Measurements from ENCODE around the gene ST3GAL5.
A peak's percentile ranks its signal among the peaks of the same experiment; 100 is the strongest.

ST3GAL5 gene

DNA sequence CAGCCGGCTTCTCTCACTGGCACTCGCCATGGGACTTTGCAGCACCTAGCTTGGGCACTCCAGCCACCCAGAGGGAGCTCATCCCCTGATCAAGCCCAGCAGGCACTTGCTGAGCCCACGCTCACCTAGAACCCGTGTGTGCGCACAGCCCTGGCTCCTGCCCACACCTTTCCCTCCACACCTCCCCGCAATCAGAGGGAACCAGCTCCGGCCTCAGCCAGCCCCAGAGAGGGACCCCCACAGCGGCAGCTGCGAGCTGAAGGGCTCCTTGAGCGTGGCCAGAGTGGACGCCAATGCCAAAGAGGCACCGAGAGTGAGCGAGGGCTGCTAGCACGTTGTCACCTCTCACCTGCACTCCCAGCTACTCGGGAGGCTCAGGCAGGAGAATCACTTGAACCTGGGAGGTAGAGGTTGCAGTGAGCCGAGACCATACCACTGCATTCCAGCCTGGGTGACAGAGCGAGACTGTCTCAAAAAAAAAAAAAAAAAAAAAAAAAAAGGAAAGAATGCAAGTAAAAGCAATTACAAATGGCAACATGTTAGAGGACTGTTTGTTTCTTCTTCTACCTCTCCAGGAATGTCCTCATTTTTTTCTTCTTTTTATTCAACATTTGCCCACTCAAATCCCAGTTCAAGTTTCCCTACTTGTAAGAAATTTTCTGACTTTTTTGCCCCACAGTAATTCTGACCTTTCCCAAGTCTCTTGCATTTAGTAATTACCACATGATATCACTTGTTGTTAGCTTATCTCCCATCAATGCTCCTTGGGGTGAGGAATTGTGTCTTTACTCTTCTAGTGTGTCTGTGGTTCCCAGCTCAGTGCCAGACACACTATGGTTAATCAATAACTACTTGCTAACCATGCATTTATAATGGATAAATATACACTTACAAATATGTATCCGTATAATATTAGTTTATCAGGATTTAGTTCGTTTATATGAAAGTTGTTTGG lies 40.6 kb upstream of the ST3GAL5 start:
- WGBS, result 92% methylated on average over 18 of the region's 19 CpGs
- Histone ChIP-seq H3K4me1 (ENCODE audit: insufficient read depth, low read length) (no peaks in the 10 kb centered on the region; the same call in 1 of the 2 replicates), H3K4me3 (ENCODE audit: low read length) (no peak overlapping the region), H3K27ac (ENCODE audit: low read depth, low read length) (no peak overlapping the region), H3K36me3 (ENCODE audit: insufficient read depth, low read length) (no peaks in the 10 kb centered on the region), H3K27me3 (ENCODE audit: insufficient read depth, low read length) (no peaks in the 10 kb centered on the region), H3K9me3 (ENCODE audit: insufficient read depth, low read depth, low read length) (no peaks in the 10 kb centered on the region), H3K9ac (ENCODE audit: low read depth, low read length) (no peak overlapping the region)

DNA sequence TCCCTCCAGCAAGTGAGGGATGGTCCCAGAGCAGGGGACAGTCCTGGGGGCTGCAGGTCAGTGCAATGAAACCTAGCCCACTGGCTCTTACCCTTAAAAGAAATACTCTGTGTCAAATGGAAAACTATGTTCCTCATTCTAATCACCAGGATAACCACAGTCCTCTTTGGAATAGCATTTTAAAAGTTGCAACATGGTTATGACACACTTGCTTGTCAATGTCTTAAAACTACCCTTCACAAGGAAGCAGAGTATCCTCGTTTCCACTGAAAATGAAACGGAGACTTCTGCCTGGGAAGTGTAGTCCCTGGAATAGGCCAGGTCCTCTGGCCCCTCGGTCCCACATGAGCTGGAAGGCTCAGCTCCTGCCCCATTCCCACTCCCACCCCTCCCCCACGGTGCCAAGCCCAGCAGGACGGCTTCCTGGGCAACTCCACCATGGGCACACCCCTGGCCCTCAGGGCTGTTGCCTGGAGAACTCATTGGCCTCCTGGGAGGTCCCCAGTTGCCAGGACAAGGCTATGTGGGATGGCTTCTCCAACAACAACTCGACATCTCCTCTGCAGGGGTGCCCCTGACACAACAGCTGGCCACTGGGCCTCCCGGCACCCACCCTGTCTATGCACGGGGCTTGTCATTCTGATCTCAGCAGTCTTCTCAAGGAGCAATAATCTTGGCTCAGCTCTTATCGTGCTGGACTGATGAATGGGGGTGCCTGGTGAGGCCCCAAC lies 38.3 kb upstream of the ST3GAL5 start:
- no peaks in the 10 kb centered on the region for H3K36me3 ChIP-seq (ENCODE audit: insufficient read depth, low read length)
- H3K9ac ChIP-seq (ENCODE audit: low read depth, low read length), result no peak overlapping the region
- no peak overlapping the region for H3K27ac ChIP-seq (ENCODE audit: low read depth, low read length)
- no peaks in the 10 kb centered on the region for H3K9me3 ChIP-seq (ENCODE audit: insufficient read depth, low read depth, low read length)
- WGBS, result 79% methylated on average over 9 of the region's 9 CpGs
- H3K27me3 ChIP-seq (ENCODE audit: insufficient read depth, low read length), result no peaks in the 10 kb centered on the region
- no peak overlapping the region for H3K4me3 ChIP-seq (ENCODE audit: low read length)
- peaks cover 3% of the 10 kb centered on the region; the same call in 1 of the 2 replicates for H3K4me1 ChIP-seq (ENCODE audit: insufficient read depth, low read length)

DNA sequence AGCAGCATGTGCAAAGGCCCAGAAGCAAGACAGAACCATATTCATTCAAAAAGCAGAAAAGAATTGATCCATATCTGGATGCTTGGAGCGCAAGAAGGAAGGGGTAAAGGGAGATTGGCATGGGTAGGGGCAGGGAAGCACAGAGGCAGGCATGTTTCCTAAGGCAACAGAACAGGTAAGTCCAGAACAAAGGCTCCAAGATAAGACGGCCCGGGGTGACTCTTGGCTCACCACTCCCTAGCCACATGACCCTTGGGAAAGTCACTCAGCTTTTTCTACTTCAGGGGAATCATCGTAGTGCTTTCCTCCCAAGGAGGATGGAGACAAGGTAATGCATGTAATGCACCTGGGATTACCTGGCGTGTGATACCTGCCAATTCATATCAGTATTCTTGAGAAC lies 37.7 kb upstream of the ST3GAL5 start:
- Histone ChIP-seq H3K36me3 (ENCODE audit: insufficient read depth, low read length) (no peaks in the 10 kb centered on the region), H3K4me3 (ENCODE audit: low read length) (no peak overlapping the region), H3K27ac (ENCODE audit: low read depth, low read length) (no peak overlapping the region), H3K27me3 (ENCODE audit: insufficient read depth, low read length) (no peaks in the 10 kb centered on the region), H3K9me3 (ENCODE audit: insufficient read depth, low read depth, low read length) (no peaks in the 10 kb centered on the region), H3K9ac (ENCODE audit: low read depth, low read length) (no peak overlapping the region), H3K4me1 (ENCODE audit: insufficient read depth, low read length) (peaks cover 8% of the 10 kb centered on the region)
- 82% methylated on average over 5 of the region's 5 CpGs for WGBS

DNA sequence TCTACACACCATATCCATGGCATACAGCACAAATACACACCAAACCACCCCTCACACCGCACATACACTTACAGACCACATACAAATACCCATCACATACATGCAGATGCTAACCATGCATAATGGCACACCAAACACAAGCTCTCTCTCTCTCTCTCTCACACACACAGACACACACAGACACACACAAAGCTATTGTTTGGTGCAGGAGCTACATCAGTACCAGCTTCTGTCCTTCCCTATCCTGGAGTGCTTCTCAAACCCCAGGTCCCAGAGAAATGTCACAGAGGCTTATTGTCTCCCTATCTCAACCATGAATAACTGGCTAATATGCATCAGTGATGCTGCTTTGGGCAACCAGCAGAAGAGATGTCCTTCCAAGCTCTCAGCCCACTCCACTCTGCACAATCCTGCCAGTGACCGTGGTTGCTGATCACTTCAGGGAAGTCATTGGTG lies 36.5 kb upstream of the ST3GAL5 start:
- 90% methylated on average over 2 of the region's 2 CpGs for WGBS
- H3K9ac ChIP-seq (ENCODE audit: low read depth, low read length), result no peak overlapping the region
- no peaks in the 10 kb centered on the region for H3K36me3 ChIP-seq (ENCODE audit: insufficient read depth, low read length)
- no peaks in the 10 kb centered on the region for H3K27me3 ChIP-seq (ENCODE audit: insufficient read depth, low read length)
- H3K9me3 ChIP-seq (ENCODE audit: insufficient read depth, low read depth, low read length), result no peaks in the 10 kb centered on the region
- no peak overlapping the region for H3K27ac ChIP-seq (ENCODE audit: low read depth, low read length)
- peaks cover 16% of the 10 kb centered on the region for H3K4me1 ChIP-seq (ENCODE audit: insufficient read depth, low read length)
- no peak overlapping the region for H3K4me3 ChIP-seq (ENCODE audit: low read length)

DNA sequence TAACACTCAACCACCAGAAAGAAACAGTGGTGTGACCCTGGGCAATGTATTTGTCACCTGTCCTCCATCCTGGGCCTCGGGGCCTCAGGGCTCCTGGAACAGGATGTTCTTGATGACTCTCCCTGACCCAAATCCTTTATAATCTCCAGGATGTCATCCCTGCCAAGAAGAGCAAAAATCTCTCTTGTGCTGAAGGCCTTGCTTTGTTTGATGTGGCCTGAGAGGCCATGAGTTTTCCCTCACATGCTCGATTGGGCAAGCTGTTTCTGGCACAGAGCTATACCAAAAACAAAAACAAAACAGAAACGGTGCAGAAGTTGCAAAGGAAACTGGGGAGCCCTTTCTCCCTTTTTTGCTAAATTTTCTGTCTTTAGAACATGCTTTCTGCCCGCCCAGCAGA lies 35.7 kb upstream of the ST3GAL5 start:
- 86% methylated on average over 4 of the region's 4 CpGs for WGBS
- no peak overlapping the region for H3K27ac ChIP-seq (ENCODE audit: low read depth, low read length)
- H3K27me3 ChIP-seq (ENCODE audit: insufficient read depth, low read length), result no peaks in the 10 kb centered on the region
- H3K4me1 ChIP-seq (ENCODE audit: insufficient read depth, low read length), result peaks cover 16% of the 10 kb centered on the region
- H3K9ac ChIP-seq (ENCODE audit: low read depth, low read length), result no peak overlapping the region
- no peaks in the 10 kb centered on the region for H3K36me3 ChIP-seq (ENCODE audit: insufficient read depth, low read length)
- no peak overlapping the region for H3K4me3 ChIP-seq (ENCODE audit: low read length)
- no peaks in the 10 kb centered on the region for H3K9me3 ChIP-seq (ENCODE audit: insufficient read depth, low read depth, low read length)

DNA sequence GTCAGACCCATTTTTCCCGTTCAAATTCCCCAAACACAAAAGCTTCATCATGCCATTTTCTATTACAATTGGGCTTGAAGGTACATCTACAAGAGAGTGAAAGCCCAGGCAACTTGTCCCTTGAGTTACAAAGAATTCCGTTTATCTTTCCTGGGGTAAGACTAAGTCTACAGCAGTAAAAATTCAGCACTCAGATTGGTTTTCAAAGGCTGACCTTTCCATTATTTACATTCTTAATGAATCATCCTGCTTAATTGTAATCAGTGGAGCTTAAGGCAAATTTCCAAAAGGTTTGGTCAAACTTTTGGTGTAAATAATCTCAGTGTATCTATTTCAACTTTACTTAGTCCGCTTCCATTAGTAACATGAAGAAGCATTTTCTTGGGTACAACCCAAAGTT lies 33.4 kb upstream of the ST3GAL5 start:
- WGBS, result 83% methylated on average over 3 of the region's 3 CpGs
- H3K4me1 ChIP-seq (ENCODE audit: insufficient read depth, low read length), result peaks cover 16% of the 10 kb centered on the region
- no peaks in the 10 kb centered on the region for H3K9me3 ChIP-seq (ENCODE audit: insufficient read depth, low read depth, low read length)
- H3K9ac ChIP-seq (ENCODE audit: low read depth, low read length), result no peak overlapping the region
- no peak overlapping the region; the same call in 1 of the 2 replicates for H3K27ac ChIP-seq (ENCODE audit: low read depth, low read length)
- no peaks in the 10 kb centered on the region for H3K27me3 ChIP-seq (ENCODE audit: insufficient read depth, low read length)
- no peaks in the 10 kb centered on the region for H3K36me3 ChIP-seq (ENCODE audit: insufficient read depth, low read length)
- no peak overlapping the region for H3K4me3 ChIP-seq (ENCODE audit: low read length)

DNA sequence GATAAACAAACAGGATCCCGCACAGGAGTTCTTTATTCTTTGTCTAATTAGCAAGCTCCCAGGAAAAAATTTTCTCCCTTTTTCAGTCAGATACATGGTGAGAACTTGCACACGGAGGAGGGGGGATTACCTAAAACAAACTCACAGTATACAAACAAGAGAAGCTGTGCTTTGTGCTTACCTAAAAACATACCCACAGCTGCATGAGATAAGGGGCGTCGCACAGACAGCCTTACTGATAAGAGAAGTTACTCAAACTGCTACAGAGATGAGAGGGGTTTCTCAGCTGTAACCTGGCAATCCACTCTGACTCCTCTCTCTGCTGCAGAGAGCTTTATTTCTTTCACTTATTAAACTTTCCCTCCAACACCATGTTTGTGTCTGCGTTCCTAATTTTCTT lies 32.9 kb upstream of the ST3GAL5 start:
- Histone ChIP-seq H3K27me3 (ENCODE audit: insufficient read depth, low read length) (no peaks in the 10 kb centered on the region), H3K9me3 (ENCODE audit: insufficient read depth, low read depth, low read length) (no peaks in the 10 kb centered on the region), H3K36me3 (ENCODE audit: insufficient read depth, low read length) (no peaks in the 10 kb centered on the region), H3K27ac (ENCODE audit: low read depth, low read length) (peak overlapping the region; percentile 40; the same call in 1 of the 2 replicates), H3K9ac (ENCODE audit: low read depth, low read length) (no peak overlapping the region), H3K4me1 (ENCODE audit: insufficient read depth, low read length) (peaks cover 16% of the 10 kb centered on the region), H3K4me3 (ENCODE audit: low read length) (no peak overlapping the region)
- 75% methylated on average over 5 of the region's 5 CpGs for WGBS

DNA sequence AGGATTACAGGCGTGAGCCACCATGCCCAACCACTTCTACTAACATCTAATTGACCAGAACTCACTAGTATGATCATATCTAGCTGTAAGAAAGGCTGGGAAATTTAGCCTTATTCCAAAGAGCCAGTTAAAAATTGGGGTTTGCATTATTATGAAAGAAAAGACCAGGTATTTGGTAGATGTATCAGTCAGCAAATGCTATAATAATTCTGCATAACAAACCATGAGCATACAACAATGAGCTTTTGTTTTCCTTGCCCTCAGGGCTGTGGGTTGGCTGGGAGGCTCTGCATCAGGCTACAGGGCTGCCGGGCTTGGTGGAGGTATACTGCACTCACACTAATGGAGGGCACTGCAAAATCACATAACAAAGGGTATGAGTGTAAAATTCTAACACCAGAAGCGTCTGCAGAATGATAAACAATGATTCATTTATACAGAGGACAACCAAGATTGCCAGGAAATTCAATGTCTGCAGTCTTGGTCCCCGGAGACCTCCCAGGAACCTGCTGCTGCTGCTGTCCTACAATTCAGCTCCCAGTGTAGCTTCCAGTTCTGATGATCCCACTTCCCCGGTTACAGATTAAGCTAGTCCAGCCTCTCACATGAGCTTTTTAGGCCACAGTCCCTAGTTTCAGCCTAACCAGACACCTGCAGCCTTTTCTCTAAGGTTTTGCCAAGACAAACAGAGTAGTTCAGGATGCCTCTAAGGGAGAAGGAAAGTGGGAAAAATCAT lies 32.2 kb upstream of the ST3GAL5 start:
- Histone ChIP-seq H3K9ac (ENCODE audit: low read depth, low read length) (no peak overlapping the region; the same call in 1 of the 2 replicates), H3K9me3 (ENCODE audit: insufficient read depth, low read depth, low read length) (no peaks in the 10 kb centered on the region), H3K27ac (ENCODE audit: low read depth, low read length) (no peak overlapping the region), H3K4me1 (ENCODE audit: insufficient read depth, low read length) (peaks cover 16% of the 10 kb centered on the region), H3K27me3 (ENCODE audit: insufficient read depth, low read length) (no peaks in the 10 kb centered on the region), H3K36me3 (ENCODE audit: insufficient read depth, low read length) (no peaks in the 10 kb centered on the region), H3K4me3 (ENCODE audit: low read length) (no peak overlapping the region)
- 87% methylated on average over 5 of the region's 5 CpGs for WGBS

DNA sequence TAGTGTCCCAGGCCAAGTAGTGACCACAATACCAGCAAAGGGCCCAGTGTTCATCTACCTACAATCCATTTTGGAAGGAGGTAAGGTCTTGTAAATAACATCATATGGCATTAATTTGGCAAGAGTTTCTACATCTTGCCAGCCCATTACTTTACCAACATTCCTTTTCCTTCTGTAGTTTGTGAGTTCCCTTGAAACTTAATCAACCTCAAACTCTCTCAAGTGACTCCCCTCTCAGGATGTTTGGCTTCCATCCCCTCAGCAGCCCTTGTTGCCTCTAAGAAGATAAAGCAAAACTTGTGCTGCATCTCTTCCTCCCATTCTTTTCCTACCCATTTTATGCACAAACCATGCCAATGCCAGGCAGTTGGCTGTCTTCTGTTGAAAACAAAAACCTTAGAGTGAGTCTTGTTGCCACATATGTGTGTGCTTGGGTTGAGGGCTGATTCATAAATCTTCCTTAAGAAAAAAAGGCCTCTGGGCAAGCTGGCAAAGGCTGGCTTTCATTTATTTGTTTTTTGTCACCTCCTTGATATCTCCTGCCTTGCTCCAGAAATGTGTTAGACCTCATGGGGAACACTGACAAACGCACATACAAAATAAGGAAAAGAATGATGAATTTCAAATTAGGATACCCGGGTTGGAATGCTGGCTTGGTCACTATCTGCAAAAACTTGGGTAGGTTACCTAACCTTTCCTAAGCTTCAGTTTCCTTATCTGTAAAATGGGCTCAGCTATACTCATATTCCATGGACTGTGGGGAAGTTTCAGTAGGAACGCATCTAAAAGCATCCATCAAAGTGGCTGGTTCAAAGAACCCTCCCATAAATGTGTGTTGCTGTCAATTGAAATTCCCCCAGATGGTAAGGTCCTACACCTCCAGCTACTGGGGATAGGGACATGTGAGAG lies 29.4 kb upstream of the ST3GAL5 start:
- no peak overlapping the region for H3K9ac ChIP-seq (ENCODE audit: low read depth, low read length)
- H3K4me3 ChIP-seq (ENCODE audit: low read length), result no peak overlapping the region
- no peaks in the 10 kb centered on the region for H3K27me3 ChIP-seq (ENCODE audit: insufficient read depth, low read length)
- H3K4me1 ChIP-seq (ENCODE audit: insufficient read depth, low read length), result peaks cover 16% of the 10 kb centered on the region
- H3K36me3 ChIP-seq (ENCODE audit: insufficient read depth, low read length), result no peaks in the 10 kb centered on the region
- WGBS, result 91% methylated on average over 3 of the region's 3 CpGs
- H3K27ac ChIP-seq (ENCODE audit: low read depth, low read length), result no peak overlapping the region
- H3K9me3 ChIP-seq (ENCODE audit: insufficient read depth, low read depth, low read length), result no peaks in the 10 kb centered on the region

DNA sequence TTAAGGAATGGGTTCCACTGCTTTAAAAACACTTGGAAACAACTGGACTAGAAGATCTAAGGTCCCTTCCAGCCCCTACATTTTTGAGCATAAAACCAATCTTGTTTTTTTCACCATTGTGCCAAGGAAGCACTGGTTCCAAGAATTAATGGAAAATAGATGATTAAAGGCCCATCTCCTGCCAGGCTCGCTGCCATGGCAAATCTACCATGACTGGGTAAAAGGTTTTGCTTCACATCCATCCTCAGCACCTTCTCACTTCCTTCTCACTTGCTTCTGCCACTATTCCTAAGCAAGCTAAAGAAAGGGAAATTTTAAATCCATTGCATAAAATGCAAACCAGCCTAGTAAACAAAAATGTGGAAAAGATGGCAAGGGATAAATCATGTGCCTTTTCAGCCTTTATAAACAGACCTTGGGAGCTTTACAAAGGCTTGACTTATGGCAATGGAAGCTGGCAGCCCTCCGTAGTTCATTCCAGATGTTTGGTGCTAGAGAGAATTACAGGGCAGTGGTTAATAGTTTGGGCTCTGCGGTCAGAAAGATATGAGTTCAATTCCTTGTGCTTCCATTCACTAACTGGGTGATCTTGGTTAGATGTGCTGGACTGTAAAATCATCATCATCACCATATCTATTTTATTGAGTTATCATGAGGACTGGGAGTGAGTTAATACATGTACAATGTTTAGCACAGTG lies 27.0 kb upstream of the ST3GAL5 start:
- Histone ChIP-seq H3K4me3 (ENCODE audit: low read length) (no peak overlapping the region), H3K4me1 (ENCODE audit: insufficient read depth, low read length) (0 out of 2 replicates have a peak, but pooled peaks cover under 1% of the 10 kb centered on the region), H3K9me3 (ENCODE audit: insufficient read depth, low read depth, low read length) (no peaks in the 10 kb centered on the region), H3K27me3 (ENCODE audit: insufficient read depth, low read length) (no peaks in the 10 kb centered on the region), H3K36me3 (ENCODE audit: insufficient read depth, low read length) (no peaks in the 10 kb centered on the region), H3K27ac (ENCODE audit: low read depth, low read length) (no peak overlapping the region), H3K9ac (ENCODE audit: low read depth, low read length) (no peak overlapping the region)
- 96% methylated on average over 3 of the region's 3 CpGs for WGBS

All from HUES64 (cell line).